Coronary artery (tissue), 2 donors: ENCODE data around the gene NCBP2L.

ENCODE experiments used
- DNase-seq: peaks from one replicate; pipeline ENCODE4 v3.0.0-alpha.2; 2017; ENCODE audit warnings: low spot score
- H3K27ac ChIP-seq, 2 donors: fragments of 200-600 bp; sonication (generic); one replicate each; pipeline ENCODE4 v1.5.1; 2016 to 2019
- H3K4me3 ChIP-seq: fragments of 200-600 bp; sonication (generic); 2 replicates; pipeline ENCODE4 v1.5.1; 2016; ENCODE audit warnings: mild to moderate bottlenecking, moderate library complexity
- TF ChIP-seq, protein P1 (sequence below): fragments of 200-600 bp; sonication (generic); IDR thresholded peaks from one replicate; pipeline ENCODE4 v1.5.1; 2019; ENCODE audit warnings: antibody characterized with exemption

Gene NCBP2L

DNA sequence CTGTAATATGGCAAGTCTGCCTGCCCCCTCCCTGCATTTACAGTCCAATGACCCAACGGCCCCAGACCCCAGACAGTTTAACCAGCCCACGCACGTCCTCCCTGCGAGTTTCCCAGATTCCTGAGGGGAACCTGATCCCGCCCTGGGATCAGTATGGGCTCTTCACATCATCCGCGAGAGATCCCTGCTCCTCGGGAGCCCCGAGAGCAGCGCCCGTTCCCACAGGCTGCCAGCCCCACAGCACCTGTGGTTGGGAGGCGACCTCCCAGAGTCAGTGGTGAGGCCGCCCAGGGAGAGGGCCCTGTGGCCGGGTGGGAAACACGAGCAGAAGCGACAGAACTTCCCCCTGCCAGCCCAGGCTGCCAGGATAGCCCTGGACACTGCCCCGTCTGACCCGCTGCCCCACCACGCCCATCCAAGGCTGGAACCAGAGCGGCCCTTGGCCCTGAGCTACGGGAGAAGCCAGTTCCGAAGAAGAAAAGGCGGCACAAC is 34.8 kb upstream of the NCBP2L start:
- Histone ChIP-seq H3K27ac (peak overlapping the region; percentile 84 to 90), H3K4me3 (peak overlapping the region; percentile 54)
- no peak for DNase-seq
- TF ChIP-seq, protein P1, sequence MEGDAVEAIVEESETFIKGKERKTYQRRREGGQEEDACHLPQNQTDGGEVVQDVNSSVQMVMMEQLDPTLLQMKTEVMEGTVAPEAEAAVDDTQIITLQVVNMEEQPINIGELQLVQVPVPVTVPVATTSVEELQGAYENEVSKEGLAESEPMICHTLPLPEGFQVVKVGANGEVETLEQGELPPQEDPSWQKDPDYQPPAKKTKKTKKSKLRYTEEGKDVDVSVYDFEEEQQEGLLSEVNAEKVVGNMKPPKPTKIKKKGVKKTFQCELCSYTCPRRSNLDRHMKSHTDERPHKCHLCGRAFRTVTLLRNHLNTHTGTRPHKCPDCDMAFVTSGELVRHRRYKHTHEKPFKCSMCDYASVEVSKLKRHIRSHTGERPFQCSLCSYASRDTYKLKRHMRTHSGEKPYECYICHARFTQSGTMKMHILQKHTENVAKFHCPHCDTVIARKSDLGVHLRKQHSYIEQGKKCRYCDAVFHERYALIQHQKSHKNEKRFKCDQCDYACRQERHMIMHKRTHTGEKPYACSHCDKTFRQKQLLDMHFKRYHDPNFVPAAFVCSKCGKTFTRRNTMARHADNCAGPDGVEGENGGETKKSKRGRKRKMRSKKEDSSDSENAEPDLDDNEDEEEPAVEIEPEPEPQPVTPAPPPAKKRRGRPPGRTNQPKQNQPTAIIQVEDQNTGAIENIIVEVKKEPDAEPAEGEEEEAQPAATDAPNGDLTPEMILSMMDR, result no peak

DNA sequence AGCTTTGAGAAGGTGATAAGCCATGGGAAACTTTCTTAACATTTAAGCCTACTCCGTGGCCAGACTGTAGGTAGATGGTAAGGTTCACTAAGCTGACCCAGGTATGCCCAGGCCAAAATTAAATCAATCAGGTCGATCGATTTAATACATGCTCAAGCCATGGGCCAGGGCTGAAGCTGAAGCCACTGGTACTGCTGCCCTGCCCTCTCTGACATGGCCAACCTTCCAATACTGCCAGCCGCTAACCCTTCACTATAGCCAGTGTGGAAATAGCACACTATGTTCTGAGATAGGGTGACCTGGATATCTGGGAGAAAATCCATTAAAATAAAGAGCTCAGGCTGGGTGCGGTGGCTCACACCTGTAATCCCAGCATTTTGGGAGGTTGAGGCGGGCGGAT is 33.5 kb upstream of the NCBP2L start:
- TF ChIP-seq, protein P1, result no peak
- DNase-seq, result no peak
- Histone ChIP-seq H3K4me3 (no peak overlapping the region), H3K27ac (peak overlapping the region in 1 of 2 donors; percentile 90)

DNA sequence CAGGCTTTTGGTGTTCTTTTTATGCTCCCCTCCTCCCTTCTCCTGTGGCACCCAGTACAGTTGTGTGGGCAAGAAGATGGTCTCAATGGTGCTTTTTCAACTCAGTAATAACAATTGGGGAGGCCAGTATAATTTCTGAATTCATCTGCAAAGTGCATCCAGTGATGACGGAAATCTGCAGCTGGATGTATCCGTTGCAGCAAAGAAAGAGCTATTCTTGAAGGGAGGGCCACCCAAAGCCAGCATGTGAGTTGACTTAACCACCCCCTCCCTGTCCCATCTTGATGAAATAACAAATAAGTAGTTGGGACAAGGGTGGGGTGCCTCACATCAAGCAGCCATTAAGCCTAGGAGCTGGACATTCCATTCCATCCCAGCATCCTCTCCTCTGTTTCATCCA is 32.7 kb upstream of the NCBP2L start:
- Histone ChIP-seq H3K4me3 (no peak overlapping the region), H3K27ac (no peak overlapping the region)
- TF ChIP-seq, protein P1, result no peak
- no peak for DNase-seq

DNA sequence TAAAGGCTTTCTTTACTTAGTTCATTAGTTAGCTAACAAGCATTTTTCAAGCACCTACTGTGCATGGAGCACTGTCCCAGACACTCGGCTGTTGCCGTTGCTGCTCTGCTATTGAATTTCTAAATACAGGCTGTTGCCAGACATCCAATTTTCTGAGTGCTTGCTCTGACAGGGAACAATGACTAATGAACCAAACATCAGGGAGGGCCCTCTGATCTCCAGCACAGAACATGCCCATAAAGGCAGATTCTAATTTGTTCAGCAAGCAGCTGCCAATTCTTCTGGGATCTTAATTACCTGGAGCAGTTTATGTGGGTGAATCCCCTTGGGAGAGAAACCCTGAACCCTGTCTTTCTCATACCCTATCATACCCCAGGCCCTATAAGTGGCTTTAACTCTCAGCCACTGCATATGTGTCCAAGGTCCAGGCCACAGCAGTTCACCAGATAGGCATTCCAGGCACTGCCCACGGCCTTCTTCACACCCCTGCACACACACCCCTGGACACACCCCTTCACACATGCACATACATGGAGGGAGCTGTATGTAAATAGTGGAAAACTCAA is 29.9 kb upstream of the NCBP2L start:
- TF ChIP-seq, protein P1, result no peak
- Histone ChIP-seq H3K27ac (peak overlapping the region; percentile 22 to 86), H3K4me3 (peak overlapping the region; percentile 3)
- no peak for DNase-seq

DNA sequence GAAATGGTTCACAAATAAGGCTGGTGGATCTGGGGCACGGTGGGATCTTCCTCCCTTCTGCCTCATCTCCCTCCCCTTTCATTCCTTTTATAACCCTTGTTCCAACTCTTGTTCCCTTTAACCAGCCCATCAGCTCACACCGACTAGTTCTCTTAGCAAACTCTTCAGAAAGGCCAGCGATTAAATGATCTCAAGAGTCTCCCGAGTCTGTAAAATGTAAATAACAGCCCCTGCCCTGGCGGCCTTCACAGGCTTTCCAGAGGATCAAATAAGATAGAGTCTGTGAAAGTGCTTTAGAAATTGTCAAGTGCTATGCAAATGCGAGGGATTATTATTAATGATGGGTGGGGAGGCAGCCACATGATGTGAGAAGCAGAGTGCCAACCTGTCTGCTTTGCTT is 29.0 kb upstream of the NCBP2L start:
- H3K4me3 ChIP-seq, result no peak overlapping the region
- TF ChIP-seq, protein P1, result no peak
- peak overlapping the region; percentile 22 to 86 for H3K27ac ChIP-seq
- DNase-seq, result no peak

DNA sequence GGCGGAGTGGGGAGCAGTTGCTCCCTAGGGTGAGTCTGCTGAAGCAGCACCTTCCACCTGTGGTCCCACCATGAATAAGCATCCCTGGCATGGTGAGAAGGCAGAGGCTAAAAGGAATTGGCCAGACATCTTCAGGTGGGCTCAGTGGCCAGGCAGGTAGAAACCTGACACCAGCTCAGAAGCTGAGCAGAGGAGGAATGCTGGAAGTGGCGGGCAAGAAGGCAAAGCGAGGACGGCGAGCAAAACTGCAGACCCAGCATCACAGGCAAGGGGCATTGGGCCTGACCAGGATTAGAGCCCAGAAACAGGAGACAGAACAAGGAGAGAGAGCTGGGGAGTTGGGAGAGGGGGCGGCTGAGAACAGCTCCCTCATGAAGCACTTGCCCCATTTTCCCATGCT is 27.3 kb upstream of the NCBP2L start:
- TF ChIP-seq, protein P1, result no peak
- Histone ChIP-seq H3K4me3 (no peak overlapping the region), H3K27ac (no peak overlapping the region)
- no peak for DNase-seq

DNA sequence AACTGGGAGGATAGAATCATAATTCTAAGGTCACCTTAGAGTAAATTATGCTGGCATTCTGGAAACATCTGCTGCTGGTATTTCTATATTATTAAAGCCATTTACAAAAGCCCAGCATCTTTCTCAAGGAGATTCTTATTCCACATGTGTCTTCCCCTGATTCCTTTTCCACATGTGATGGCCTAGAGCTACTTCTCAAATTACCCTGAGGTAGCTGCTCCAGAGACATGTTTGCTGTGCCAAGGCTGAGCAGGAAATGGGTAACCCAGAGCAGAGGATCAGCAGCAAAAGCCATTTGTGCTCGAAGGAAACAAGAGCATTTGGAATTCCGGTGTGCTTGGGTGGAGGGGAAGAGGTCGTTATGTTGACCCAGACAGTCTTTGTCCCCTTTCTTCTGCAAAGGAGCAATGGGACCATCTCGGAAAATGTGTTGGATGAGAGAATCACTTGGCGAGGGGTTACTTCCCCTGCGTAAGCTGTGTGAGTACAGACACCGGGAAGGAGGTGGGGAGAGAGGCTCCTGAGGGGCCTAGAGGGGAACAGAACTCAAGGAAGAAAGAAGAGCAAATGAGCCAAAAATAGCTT is 26.6 kb upstream of the NCBP2L start:
- H3K27ac ChIP-seq, result no peak overlapping the region
- no peak for DNase-seq
- no peak overlapping the region for H3K4me3 ChIP-seq
- TF ChIP-seq, protein P1, result no peak
